Body of pancreas (tissue), 4 donors: ENCODE data around the gene GPR3. TPM values are rescaled to one million over a fixed set of nuclear protein-coding genes. Genes with fewer than 3 reads are reported as not detected.

Experiments used
- ATAC-seq: fragments of 150-250 bp; one replicate; pipeline ENCODE4 v1.9.1; 2016
- DNase-seq, 4 donors: peaks; one replicate each; pipeline ENCODE4 v3.0.0-alpha.2; 2019
- H3K27ac ChIP-seq, 4 donors: fragments of 200-600 bp; sonication (generic); 1 replicate in 3 of 4; 2 replicates in 1 of 4; pipeline versions ENCODE4 v1.5.1 to v1.6.1; 2016 to 2019; ENCODE audit warnings: mild to moderate bottlenecking in 1 of 4, mixed read lengths in 1 of 4, moderate library complexity in 1 of 4
- H3K27me3 ChIP-seq, 2 donors: fragments of 200-600 bp; sonication (generic); one replicate each; pipeline ENCODE4 v1.6.0; 2016; ENCODE audit warnings: mild to moderate bottlenecking in 1 of 2
- H3K36me3 ChIP-seq, 2 donors: fragments of 200-600 bp; sonication (generic); replicated peaks in 1 of 2; 2 replicates each; pipeline ENCODE4 v1.5.1; 2016; ENCODE audit warnings: low read depth in 2 of 2; ENCODE audit not compliant: insufficient read depth in 1 of 2
- H3K4me1 ChIP-seq: fragments of 200-600 bp; sonication (generic); one replicate; pipeline ENCODE4 v1.6.0; 2016
- H3K4me3 ChIP-seq, 2 donors: fragments of 200-600 bp; sonication (generic); 1 replicate in 1 of 2; 2 replicates in 1 of 2; pipeline ENCODE4 v1.5.1; 2016 to 2019
- H3K9me3 ChIP-seq, 3 donors: fragments of 200-600 bp; sonication (generic); 1 replicate in 2 of 3; 2 replicates in 1 of 3; pipeline ENCODE4 v1.5.1; 2016
- CTCF ChIP-seq, 7 experiments: fragments of 450-650 bp in 4 of 7; fragments of 200-600 bp in 3 of 7; sonication (generic) in 3 of 7; IDR thresholded peaks; one replicate each; pipeline ENCODE4 v1.5.1; 2016 to 2019; ENCODE audit warnings: antibody characterized with exemption in 7 of 7
- POLR2A ChIP-seq, 3 donors: fragments of 450-650 bp; IDR thresholded peaks; one replicate each; pipeline ENCODE4 v1.6.1; 2016; ENCODE audit warnings: antibody characterized with exemption in 3 of 3, mild to moderate bottlenecking in 2 of 3
- WGBS, 2 donors: methylation state at CpG; one replicate each; pipeline ENCODE4 v1.1.5; 2017; 5-methylcytosine and 5-hydroxymethylcytosine counted together
- intact Hi-C: fragments of 100-400 bp; cut with DNase I; formaldehyde crosslinking; loops from one replicate; pipeline ENCODE4 v1.15.1; 2023
- total RNA-seq, 2 donors: library from RNA; depleted of rRNA; stranded (reverse); fragments of >200 nt; gene quantifications; one replicate each; pipeline ENCODE4 v1.1.0, GENCODE V29; 2016

The GPR3 gene
- total RNA-seq, 2 donors from 2014 or later = not detected

DNA sequence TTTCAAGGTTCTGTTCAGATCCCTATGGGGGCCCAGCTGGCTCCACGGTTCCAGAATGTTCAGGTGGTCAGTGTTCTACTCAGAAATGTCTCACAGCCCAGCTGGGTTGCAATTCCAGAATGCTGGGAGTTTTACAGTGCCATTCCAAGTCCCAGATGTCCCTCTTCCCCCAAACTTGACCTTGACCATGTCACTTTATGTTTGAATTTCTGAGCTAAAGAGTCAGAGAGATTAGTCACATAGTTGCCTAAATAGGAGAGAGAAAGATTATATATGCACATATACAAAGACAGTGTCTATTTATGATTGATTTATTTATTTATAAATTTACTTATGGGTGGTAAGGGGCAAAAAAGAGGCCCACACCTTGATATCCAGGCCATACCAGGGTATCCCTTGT lies 2.5 kb downstream of the GPR3 start:
- intact Hi-C loops = loop anchor here (2.0 to 5.0 kb wide), 3 partner anchors 38 to 212 kb away; no protein-coding TSS in a partner anchor
- Histone ChIP-seq H3K4me3 (no peak overlapping the region), H3K4me1 (peaks cover 19% of the 10 kb centered on the region), H3K36me3 (no peaks in the 10 kb centered on the region), H3K27me3 (no peaks in the 10 kb centered on the region), H3K9me3 (no peaks in the 10 kb centered on the region), H3K27ac (peak overlapping the region in 1 of 4 donors; percentile 20)
- ATAC-seq = no peak
- 42 to 50% methylated on average over 1 of the region's 1 CpG for whole genome bisulfite sequencing, 2 donors
- no peak for TF ChIP-seq CTCF (IDR thresholded peaks at IDR 0.05)
- no peak for TF ChIP-seq POLR2A (IDR thresholded peaks at IDR 0.05)
- no peak for DNase-seq

DNA sequence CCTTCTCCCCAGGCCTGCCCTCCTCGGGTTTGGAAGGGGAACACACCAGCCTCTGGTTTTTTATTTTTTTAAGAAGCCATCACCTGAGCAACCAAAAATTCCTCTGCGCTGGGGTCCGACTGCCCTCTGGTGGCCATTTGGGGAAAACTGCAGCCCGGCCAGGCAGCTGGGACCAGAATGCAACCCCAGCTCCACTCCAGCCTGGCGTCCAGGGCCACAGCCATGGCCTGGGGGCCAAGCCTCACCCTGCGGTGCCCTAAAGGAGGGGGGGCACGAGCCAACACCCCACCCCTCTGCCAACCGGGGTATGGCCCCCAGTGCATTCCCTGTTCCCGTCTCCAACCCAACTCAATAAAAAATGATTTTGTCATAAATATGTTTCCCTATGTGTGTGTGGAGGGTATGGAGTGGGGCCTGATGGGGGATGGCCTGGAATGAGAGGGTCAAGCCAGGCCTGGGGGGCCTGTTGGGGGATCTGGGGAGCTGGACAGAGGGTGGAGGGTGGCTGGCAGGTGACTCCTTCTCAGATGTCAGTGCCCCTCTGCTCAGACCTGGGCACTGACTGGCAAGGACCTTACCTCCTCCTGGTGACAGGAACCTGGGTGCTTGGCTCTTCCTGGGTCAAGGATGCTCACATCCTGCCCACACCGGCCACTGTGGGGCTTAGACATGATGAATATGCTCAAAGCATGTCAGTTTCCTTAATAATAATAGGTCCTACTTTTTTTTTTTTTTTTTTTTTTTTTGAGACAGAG lies 3.2 kb downstream of the GPR3 start:
- ATAC-seq (peak; percentile 59), DNase-seq (peak; percentile 75 to 81 (median 76))
- peaks cover 19% of the 10 kb centered on the region for H3K4me1 ChIP-seq
- no peaks in the 10 kb centered on the region for H3K36me3 ChIP-seq
- intact Hi-C loops = loop anchor here (2.0 kb wide), 1 partner anchor 95 kb away; no protein-coding TSS in a partner anchor
- no peaks in the 10 kb centered on the region for H3K27me3 ChIP-seq
- H3K27ac ChIP-seq = no peak overlapping the region
- H3K9me3 ChIP-seq = no peaks in the 10 kb centered on the region
- 2 to 5% methylated on average over 5 to 10 of the region's 10 CpGs for WGBS, 2 donors
- TF ChIP-seq CTCF (IDR thresholded peaks at IDR 0.05) (peak; percentile 92 to 97 (median 93)), POLR2A (IDR thresholded peaks at IDR 0.05) (no peak)
- no peak overlapping the region for H3K4me3 ChIP-seq

GRCh38 chr1:27397110-27397509 lies 4.7 kb downstream of the GPR3 start:
- ATAC-seq = no peak
- WGBS, 2 donors = 63 to 77% methylated on average over 1 to 3 of the region's 3 CpGs
- intact Hi-C loops = no loop called here

DNA sequence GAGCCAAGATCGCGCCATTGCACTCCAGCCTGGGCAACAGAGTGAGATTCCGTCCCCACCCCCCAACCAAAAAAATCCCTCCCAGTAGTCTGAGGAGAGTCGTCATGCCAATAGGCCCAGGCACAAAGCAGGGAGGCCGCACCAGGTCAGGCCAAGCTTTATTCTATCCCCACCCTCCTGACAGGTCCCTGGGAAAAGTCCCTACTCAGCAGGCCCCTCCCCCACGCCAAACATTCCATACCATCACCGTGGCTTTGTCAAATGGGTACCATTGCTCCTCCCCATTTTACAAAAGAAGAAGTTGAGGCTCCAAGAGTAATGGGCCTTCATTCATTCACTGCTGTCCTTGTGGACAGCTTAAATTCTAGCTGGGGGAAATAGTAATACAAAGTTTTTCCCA lies 5.3 kb downstream of the GPR3 start:
- 42 to 65% methylated on average over 4 to 7 of the region's 7 CpGs for WGBS, 2 donors
- Histone ChIP-seq H3K36me3 (no peaks in the 10 kb centered on the region), H3K27ac (no peak overlapping the region), H3K27me3 (no peaks in the 10 kb centered on the region), H3K4me3 (no peak overlapping the region), H3K4me1 (peaks cover 10% of the 10 kb centered on the region), H3K9me3 (no peaks in the 10 kb centered on the region)
- intact Hi-C loops = no loop called here
- DNase-seq = no peak
- no peak for TF ChIP-seq CTCF (IDR thresholded peaks at IDR 0.05)
- TF ChIP-seq POLR2A (IDR thresholded peaks at IDR 0.05) = no peak
- no peak for ATAC-seq

More at GRCh38 chr1:27397110-27397509, 4.7 kb downstream of the GPR3 start:
- H3K36me3 ChIP-seq = no peaks in the 10 kb centered on the region
- H3K4me3 ChIP-seq = no peak overlapping the region
- no peak for TF ChIP-seq CTCF (IDR thresholded peaks at IDR 0.05)
- no peak for TF ChIP-seq POLR2A (IDR thresholded peaks at IDR 0.05)
- peaks cover 10% of the 10 kb centered on the region for H3K4me1 ChIP-seq
- DNase-seq = no peak
- H3K9me3 ChIP-seq = no peaks in the 10 kb centered on the region
- H3K27me3 ChIP-seq = no peaks in the 10 kb centered on the region
- H3K27ac ChIP-seq = no peak overlapping the region
